SK-N-SH treated with all-trans-retinoic acid at 6 μM for 48 hours (cell line): ENCODE results near the gene ZMAT1.

ENCODE experiments used
- ATAC-seq: fragments of 200-7000 bp; cut with Tn5 transposase; 3 replicates; pipeline ENCODE4 v1.9.1; 2020; ENCODE audit warnings: mild to moderate bottlenecking, moderate library complexity
- ARNTL ChIP-seq: fragments of 450-650 bp; formaldehyde crosslinking; IDR thresholded peaks from 2 replicates; pipeline ENCODE4 v1.5.0; 2020; ENCODE audit warnings: low read depth, mild to moderate bottlenecking, moderate library complexity, borderline replicate concordance
- BACH2 ChIP-seq: fragments of 250-450 bp; sonication (Bioruptor Pico); IDR thresholded peaks from 2 replicates; pipeline ENCODE4 v1.9.0; 2021; ENCODE audit warnings: mild to moderate bottlenecking, borderline replicate concordance
- CSDC2 ChIP-seq: fragments of 250-450 bp; sonication (Bioruptor Pico); IDR thresholded peaks from 2 replicates; pipeline ENCODE4 v1.5.0; 2020; ENCODE audit warnings: mild to moderate bottlenecking, moderate library complexity
- ESRRG ChIP-seq: fragments of 250-450 bp; sonication (Bioruptor Pico); IDR thresholded peaks from 2 replicates; pipeline ENCODE4 v1.6.1; 2021; ENCODE audit warnings: mild to moderate bottlenecking
- GLIS3 ChIP-seq: fragments of 250-450 bp; sonication (Bioruptor Pico); IDR thresholded peaks from 2 replicates; pipeline ENCODE4 v1.5.0; 2020; ENCODE audit warnings: mild to moderate bottlenecking, moderate library complexity
- ISL1 ChIP-seq: fragments of 250-450 bp; sonication (Bioruptor Pico); IDR thresholded peaks from 2 replicates; pipeline ENCODE4 v2.1.2; 2022; ENCODE audit warnings: mild to moderate bottlenecking, moderate library complexity
- OSR1 ChIP-seq: fragments of 250-450 bp; sonication (Bioruptor Pico); IDR thresholded peaks from 2 replicates; pipeline ENCODE4 v1.8.0; 2022; ENCODE audit warnings: moderate library complexity, mild to moderate bottlenecking, inconsistent platforms
- PPARA ChIP-seq: fragments of 250-450 bp; sonication (Bioruptor Pico); IDR thresholded peaks from 2 replicates; pipeline ENCODE4 v1.5.0; 2020; ENCODE audit warnings: mild to moderate bottlenecking, borderline replicate concordance
- RARB ChIP-seq: fragments of 250-450 bp; sonication (Bioruptor Pico); IDR thresholded peaks from 2 replicates; pipeline ENCODE4 v1.8.0; 2021; ENCODE audit warnings: mild to moderate bottlenecking, moderate library complexity
- SNAI2 ChIP-seq: fragments of 250-450 bp; sonication (Bioruptor Pico); IDR thresholded peaks from 2 replicates; pipeline ENCODE4 v1.5.0; 2020; ENCODE audit warnings: mild to moderate bottlenecking, moderate library complexity
- TCF4 ChIP-seq: fragments of 250-450 bp; sonication (Bioruptor Pico); IDR thresholded peaks from 2 replicates; pipeline ENCODE4 v1.8.0; 2021; ENCODE audit warnings: mild to moderate bottlenecking, moderate library complexity, borderline replicate concordance
- TOX ChIP-seq: fragments of 250-450 bp; sonication (Bioruptor Pico); IDR thresholded peaks from 2 replicates; pipeline ENCODE4 v1.8.0; 2021; ENCODE audit warnings: mild to moderate bottlenecking, moderate library complexity, borderline replicate concordance
- TSHZ2 ChIP-seq: fragments of 250-450 bp; sonication (Bioruptor Pico); IDR thresholded peaks from 2 replicates; pipeline ENCODE4 v1.5.0; 2020; ENCODE audit warnings: mild to moderate bottlenecking, moderate library complexity
- ZC3H10 ChIP-seq: fragments of 250-450 bp; sonication (Bioruptor Pico); IDR thresholded peaks from 2 replicates; pipeline ENCODE4 v1.5.1; 2021; ENCODE audit warnings: mild to moderate bottlenecking, moderate library complexity
- ZFP3 ChIP-seq: fragments of 250-450 bp; sonication (Bioruptor Pico); IDR thresholded peaks from 2 replicates; pipeline ENCODE4 v1.5.0; 2020; ENCODE audit warnings: mild to moderate bottlenecking, moderate library complexity
- ZFP30 ChIP-seq: fragments of 450-650 bp; formaldehyde crosslinking; IDR thresholded peaks from 2 replicates; pipeline ENCODE4 v1.5.0; 2022; ENCODE audit warnings: mild to moderate bottlenecking, moderate library complexity
- ZNF565 ChIP-seq: fragments of 450-650 bp; formaldehyde crosslinking; conservative IDR thresholded peaks from 2 replicates; pipeline ENCODE4 v1.5.0; 2020; ENCODE audit warnings: low read depth, mild to moderate bottlenecking, moderate library complexity
- ZNF70 ChIP-seq: fragments of 450-650 bp; formaldehyde crosslinking; IDR thresholded peaks from 2 replicates; pipeline ENCODE4 v1.5.0; 2020; ENCODE audit warnings: mild to moderate bottlenecking, moderate library complexity
- ZNF8 ChIP-seq: fragments of 450-650 bp; formaldehyde crosslinking; IDR thresholded peaks from 2 replicates; pipeline ENCODE4 v1.5.0; 2020; ENCODE audit warnings: mild to moderate bottlenecking, moderate library complexity
- TF ChIP-seq, protein P1 (sequence below): fragments of 250-450 bp; sonication (Bioruptor Pico); IDR thresholded peaks from 2 replicates; pipeline ENCODE4 v1.8.0; 2021; ENCODE audit warnings: low read depth, mild to moderate bottlenecking, moderate library complexity, borderline replicate concordance
- TF ChIP-seq, protein P2 (sequence below): fragments of 250-450 bp; sonication (Bioruptor Pico); IDR thresholded peaks from 2 replicates; pipeline ENCODE4 v1.5.1; 2021; ENCODE audit warnings: mild to moderate bottlenecking, moderate library complexity
- TF ChIP-seq, protein P3 (sequence below): fragments of 250-450 bp; sonication (Bioruptor Pico); IDR thresholded peaks from 2 replicates; pipeline ENCODE4 v1.8.0; 2020; ENCODE audit warnings: mild to moderate bottlenecking, moderate library complexity, borderline replicate concordance
- TF ChIP-seq, protein P4 (sequence below): fragments of 250-450 bp; sonication (Bioruptor Pico); IDR thresholded peaks from 2 replicates; pipeline ENCODE4 v1.5.1; 2020; ENCODE audit warnings: low read depth, mild to moderate bottlenecking, moderate library complexity

Gene ZMAT1

DNA sequence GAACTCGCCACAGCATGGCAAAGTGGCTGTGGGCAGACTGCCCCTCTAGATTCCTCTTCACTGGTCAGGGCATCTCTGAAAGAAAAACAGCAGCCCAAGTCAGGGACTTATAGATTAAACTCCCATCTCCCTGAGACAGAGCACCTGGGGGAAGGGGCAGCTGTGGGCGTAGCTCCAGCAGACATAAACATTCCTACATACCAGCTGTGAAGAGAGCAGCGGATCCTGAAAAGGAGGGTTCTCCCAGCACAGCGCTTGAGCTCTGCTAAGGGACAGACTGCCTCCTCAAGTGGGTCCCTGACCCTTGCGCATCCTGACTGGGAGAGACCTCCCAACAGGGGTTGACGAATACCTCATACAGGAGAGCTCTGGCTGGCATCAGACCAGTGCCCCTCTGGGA, 18.8 kb upstream of the ZMAT1 start:
- no peak for ATAC-seq
- TF ChIP-seq TOX (CRISPR knock-in tag) (no peak), TCF4 (CRISPR knock-in tag) (no peak), BACH2 (CRISPR knock-in tag) (no peak), PPARA (CRISPR knock-in tag) (no peak), ARNTL (CRISPR knock-in tag) (no peak), ZFP3 (CRISPR knock-in tag) (no peak), ZNF8 (no peak), CSDC2 (no peak), OSR1 (CRISPR knock-in tag) (no peak), GLIS3 (CRISPR knock-in tag) (no peak), ZFP30 (CRISPR knock-in tag) (no peak), ZNF565 (CRISPR knock-in tag) (no peak), RARB (CRISPR knock-in tag) (no peak), ZNF70 (CRISPR knock-in tag) (no peak)
- TF ChIP-seq, protein P1, sequence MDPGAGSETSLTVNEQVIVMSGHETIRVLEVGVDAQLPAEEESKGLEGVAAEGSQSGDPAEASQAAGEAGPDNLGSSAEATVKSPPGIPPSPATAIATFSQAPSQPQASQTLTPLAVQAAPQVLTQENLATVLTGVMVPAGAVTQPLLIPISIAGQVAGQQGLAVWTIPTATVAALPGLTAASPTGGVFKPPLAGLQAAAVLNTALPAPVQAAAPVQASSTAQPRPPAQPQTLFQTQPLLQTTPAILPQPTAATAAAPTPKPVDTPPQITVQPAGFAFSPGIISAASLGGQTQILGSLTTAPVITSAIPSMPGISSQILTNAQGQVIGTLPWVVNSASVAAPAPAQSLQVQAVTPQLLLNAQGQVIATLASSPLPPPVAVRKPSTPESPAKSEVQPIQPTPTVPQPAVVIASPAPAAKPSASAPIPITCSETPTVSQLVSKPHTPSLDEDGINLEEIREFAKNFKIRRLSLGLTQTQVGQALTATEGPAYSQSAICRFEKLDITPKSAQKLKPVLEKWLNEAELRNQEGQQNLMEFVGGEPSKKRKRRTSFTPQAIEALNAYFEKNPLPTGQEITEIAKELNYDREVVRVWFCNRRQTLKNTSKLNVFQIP (CRISPR knock-in tag), result no peak
- TF ChIP-seq, protein P2, sequence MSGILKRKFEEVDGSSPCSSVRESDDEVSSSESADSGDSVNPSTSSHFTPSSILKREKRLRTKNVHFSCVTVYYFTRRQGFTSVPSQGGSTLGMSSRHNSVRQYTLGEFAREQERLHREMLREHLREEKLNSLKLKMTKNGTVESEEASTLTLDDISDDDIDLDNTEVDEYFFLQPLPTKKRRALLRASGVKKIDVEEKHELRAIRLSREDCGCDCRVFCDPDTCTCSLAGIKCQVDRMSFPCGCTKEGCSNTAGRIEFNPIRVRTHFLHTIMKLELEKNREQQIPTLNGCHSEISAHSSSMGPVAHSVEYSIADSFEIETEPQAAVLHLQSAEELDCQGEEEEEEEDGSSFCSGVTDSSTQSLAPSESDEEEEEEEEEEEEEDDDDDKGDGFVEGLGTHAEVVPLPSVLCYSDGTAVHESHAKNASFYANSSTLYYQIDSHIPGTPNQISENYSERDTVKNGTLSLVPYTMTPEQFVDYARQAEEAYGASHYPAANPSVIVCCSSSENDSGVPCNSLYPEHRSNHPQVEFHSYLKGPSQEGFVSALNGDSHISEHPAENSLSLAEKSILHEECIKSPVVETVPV, result no peak
- TF ChIP-seq, protein P3, sequence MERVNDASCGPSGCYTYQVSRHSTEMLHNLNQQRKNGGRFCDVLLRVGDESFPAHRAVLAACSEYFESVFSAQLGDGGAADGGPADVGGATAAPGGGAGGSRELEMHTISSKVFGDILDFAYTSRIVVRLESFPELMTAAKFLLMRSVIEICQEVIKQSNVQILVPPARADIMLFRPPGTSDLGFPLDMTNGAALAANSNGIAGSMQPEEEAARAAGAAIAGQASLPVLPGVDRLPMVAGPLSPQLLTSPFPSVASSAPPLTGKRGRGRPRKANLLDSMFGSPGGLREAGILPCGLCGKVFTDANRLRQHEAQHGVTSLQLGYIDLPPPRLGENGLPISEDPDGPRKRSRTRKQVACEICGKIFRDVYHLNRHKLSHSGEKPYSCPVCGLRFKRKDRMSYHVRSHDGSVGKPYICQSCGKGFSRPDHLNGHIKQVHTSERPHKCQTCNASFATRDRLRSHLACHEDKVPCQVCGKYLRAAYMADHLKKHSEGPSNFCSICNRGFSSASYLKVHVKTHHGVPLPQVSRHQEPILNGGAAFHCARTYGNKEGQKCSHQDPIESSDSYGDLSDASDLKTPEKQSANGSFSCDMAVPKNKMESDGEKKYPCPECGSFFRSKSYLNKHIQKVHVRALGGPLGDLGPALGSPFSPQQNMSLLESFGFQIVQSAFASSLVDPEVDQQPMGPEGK (CRISPR knock-in tag), result no peak
- TF ChIP-seq, protein P4, sequence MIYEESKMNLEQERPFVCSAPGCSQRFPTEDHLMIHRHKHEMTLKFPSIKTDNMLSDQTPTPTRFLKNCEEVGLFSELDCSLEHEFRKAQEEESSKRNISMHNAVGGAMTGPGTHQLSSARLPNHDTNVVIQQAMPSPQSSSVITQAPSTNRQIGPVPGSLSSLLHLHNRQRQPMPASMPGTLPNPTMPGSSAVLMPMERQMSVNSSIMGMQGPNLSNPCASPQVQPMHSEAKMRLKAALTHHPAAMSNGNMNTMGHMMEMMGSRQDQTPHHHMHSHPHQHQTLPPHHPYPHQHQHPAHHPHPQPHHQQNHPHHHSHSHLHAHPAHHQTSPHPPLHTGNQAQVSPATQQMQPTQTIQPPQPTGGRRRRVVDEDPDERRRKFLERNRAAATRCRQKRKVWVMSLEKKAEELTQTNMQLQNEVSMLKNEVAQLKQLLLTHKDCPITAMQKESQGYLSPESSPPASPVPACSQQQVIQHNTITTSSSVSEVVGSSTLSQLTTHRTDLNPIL, result no peak

GRCh38 chrX:101932249-101932570, 383 bp upstream of the ZMAT1 start:
- TF ChIP-seq ZFP30 (CRISPR knock-in tag) (no peak), ZNF70 (CRISPR knock-in tag) (no peak), OSR1 (CRISPR knock-in tag) (no peak), CSDC2 (no peak), BACH2 (CRISPR knock-in tag) (no peak), TSHZ2 (CRISPR knock-in tag) (no peak), ZNF565 (CRISPR knock-in tag) (no peak), ZC3H10 (CRISPR knock-in tag) (no peak)
- TF ChIP-seq, protein P2, result no peak
- ATAC-seq, result no peak

GRCh38 chrX:101931136-101931487, 715 bp downstream of the ZMAT1 start:
- peak; percentile 63 for ATAC-seq
- TF ChIP-seq ARNTL (CRISPR knock-in tag) (no peak), RARB (CRISPR knock-in tag) (no peak), TOX (CRISPR knock-in tag) (no peak), ESRRG (no peak), BACH2 (CRISPR knock-in tag) (no peak), PPARA (CRISPR knock-in tag) (no peak), SNAI2 (no peak), ZNF565 (CRISPR knock-in tag) (no peak), ISL1 (no peak), ZC3H10 (CRISPR knock-in tag) (no peak), OSR1 (CRISPR knock-in tag) (no peak), ZNF8 (no peak), ZNF70 (CRISPR knock-in tag) (no peak)
- TF ChIP-seq, protein P4, result no peak
- TF ChIP-seq, protein P2, result no peak
